PC-3 (cell line): Measurements from ENCODE around the gene GAGE1.

Source experiments
- EZH2 ChIP-seq: fragments of 300-600 bp; sonication (generic); IDR thresholded peaks from one replicate; pipeline ENCODE4 v1.6.1; 2017; ENCODE audit warnings: antibody characterized with exemption, mild to moderate bottlenecking, low read length; ENCODE audit not compliant: unreplicated experiment
- TF ChIP-seq, protein P1 (sequence below): fragments of 300-600 bp; sonication (generic); conservative IDR thresholded peaks from 2 replicates; pipeline ENCODE4 v1.5.1; 2017; ENCODE audit warnings: antibody characterized with exemption, low read depth, mild to moderate bottlenecking, low read length

DNA sequence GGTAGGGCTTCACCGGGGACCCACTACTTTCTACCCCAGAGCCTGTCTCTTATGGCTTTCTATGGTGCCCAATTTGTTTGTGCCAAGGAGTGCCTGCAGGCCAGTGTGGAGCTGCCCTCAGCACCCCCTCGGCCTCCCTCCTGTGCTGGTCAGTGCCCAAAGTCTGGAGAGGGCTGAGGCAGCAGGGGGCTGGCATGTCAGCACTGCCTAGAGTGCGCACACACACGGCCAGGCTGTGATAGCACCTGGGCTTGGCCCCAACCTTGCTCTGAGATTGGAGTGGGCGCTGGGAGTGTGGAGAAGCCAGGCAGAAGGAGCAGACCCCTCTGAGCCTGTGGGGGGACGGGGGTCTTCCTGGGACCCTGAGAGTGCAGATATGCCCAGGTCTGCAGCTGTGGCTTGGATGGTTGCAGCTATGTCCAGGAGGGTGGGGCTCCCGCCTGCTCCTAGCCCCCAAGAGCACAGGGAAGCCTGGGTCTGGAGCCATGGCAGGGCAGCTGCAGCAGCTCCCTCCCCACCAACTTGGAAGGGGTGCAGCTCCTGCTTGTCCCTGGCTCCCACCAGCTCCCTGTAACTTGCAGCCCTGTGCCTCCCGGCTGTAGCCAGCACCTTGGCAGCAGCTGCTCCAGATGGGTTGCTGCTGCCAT lies 46.3 kb downstream of the GAGE1 start:
- TF ChIP-seq, protein P1, sequence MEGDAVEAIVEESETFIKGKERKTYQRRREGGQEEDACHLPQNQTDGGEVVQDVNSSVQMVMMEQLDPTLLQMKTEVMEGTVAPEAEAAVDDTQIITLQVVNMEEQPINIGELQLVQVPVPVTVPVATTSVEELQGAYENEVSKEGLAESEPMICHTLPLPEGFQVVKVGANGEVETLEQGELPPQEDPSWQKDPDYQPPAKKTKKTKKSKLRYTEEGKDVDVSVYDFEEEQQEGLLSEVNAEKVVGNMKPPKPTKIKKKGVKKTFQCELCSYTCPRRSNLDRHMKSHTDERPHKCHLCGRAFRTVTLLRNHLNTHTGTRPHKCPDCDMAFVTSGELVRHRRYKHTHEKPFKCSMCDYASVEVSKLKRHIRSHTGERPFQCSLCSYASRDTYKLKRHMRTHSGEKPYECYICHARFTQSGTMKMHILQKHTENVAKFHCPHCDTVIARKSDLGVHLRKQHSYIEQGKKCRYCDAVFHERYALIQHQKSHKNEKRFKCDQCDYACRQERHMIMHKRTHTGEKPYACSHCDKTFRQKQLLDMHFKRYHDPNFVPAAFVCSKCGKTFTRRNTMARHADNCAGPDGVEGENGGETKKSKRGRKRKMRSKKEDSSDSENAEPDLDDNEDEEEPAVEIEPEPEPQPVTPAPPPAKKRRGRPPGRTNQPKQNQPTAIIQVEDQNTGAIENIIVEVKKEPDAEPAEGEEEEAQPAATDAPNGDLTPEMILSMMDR, result no peak
- TF ChIP-seq EZH2, result no peak
